ENCODE results near the gene LILRB2. TPM values are rescaled to one million over a fixed set of nuclear protein-coding genes. Genes with fewer than 3 reads are reported as not detected.
"Not testable (repeated sequence)": the region's sequence is repeated elsewhere in the genome, so short reads cannot be mapped to it uniquely, and the experiment has no call there.

LILRB2 gene
- total RNA-seq, 2 experiments from 2014 or later, result not detected

GRCh38 chr19:54247106-54247930 lies 33.6 kb downstream of the LILRB2 start:
- no peaks in the 10 kb centered on the region for H3K9me3 Mint-ChIP-seq
- intact Hi-C loops (cut with micrococcal nuclease), result loop anchor here (5.0 to 10.0 kb wide), 2 partner anchors 40 to 137 kb away; no protein-coding TSS in a partner anchor
- no peaks in the 10 kb centered on the region for H3K36me3 Mint-ChIP-seq
- peaks cover 20% of the 10 kb centered on the region for H3K4me1 Mint-ChIP-seq (ENCODE audit: low read depth)
- POLR2A ChIA-PET, result no interaction called here
- no peak overlapping the region for H3K4me3 Mint-ChIP-seq
- no peak for DNase-seq
- H3K27me3 Mint-ChIP-seq, result peaks cover 5% of the 10 kb centered on the region
- H3K27ac Mint-ChIP-seq, result no peak overlapping the region
- CTCF ChIA-PET, result interaction anchor here (0.6 to 1.0 kb wide), 2 partner anchors 19 to 198 kb away, joined by 3 to 5 read pairs; no protein-coding TSS in a partner anchor

- no peak for DNase-seq
- intact Hi-C loops (cut with micrococcal nuclease), result loop anchor here (5.0 to 10.0 kb wide), 2 partner anchors 39 to 139 kb away; no protein-coding TSS in a partner anchor
- ChIA-PET POLR2A (no interaction called here), CTCF (no interaction called here)
- Mint-ChIP-seq H3K4me3 (no peak overlapping the region), H3K27me3 (peaks cover 5% of the 10 kb centered on the region), H3K36me3 (no peaks in the 10 kb centered on the region), H3K27ac (no peak overlapping the region), H3K9me3 (no peaks in the 10 kb centered on the region), H3K4me1 (ENCODE audit: low read depth) (peaks cover 20% of the 10 kb centered on the region)
These were observed 35.0 kb downstream of the LILRB2 start for GRCh38 chr19:54245936-54246335.

- CTCF ChIA-PET, H3K4me3 Mint-ChIP-seq, H3K36me3 Mint-ChIP-seq, DNase-seq, H3K9me3 Mint-ChIP-seq, POLR2A ChIA-PET, H3K27me3 Mint-ChIP-seq, H3K27ac Mint-ChIP-seq: not testable (repeated sequence)
- peaks cover 15% of the 10 kb centered on the region for H3K4me1 Mint-ChIP-seq (ENCODE audit: low read depth)
- intact Hi-C loops (cut with micrococcal nuclease), result loop anchor here (10.0 kb wide), 1 partner anchor 141 kb away; no protein-coding TSS in a partner anchor
These were observed 37.1 kb downstream of the LILRB2 start for GRCh38 chr19:54243809-54244208.

DNA sequence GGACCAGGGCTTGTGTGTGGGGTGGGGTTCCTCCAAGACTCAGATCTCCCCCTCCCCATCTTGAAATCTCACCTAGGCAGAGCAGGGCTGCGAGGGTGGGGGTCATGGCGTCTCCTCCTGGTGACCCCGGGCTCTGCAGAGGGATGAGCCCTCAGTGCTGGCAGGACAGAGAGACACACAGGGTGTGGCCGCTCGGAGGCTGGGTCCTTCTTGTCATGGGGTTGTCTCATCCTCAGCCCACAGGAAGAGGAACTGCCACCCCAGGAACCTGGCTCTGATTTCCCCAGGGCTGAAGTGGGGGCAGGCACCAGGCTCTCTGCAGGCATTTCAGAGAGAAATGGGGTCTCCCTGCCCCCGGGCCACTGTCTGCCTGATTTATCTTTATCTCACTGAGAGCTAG lies 38.3 kb downstream of the LILRB2 start, which contains the start of gene LILRA6:
Gene LILRA6, minus strand, starts transcription at position 145 of the 400 bp plus-strand sequence.
- H3K4me1 Mint-ChIP-seq (ENCODE audit: low read depth); DNase-seq; H3K27me3 Mint-ChIP-seq; H3K4me3 Mint-ChIP-seq; CTCF ChIA-PET; H3K27ac Mint-ChIP-seq; POLR2A ChIA-PET; H3K36me3 Mint-ChIP-seq; H3K9me3 Mint-ChIP-seq: not testable (repeated sequence)
- intact Hi-C loops (cut with micrococcal nuclease), result loop anchor here (10.0 kb wide), 1 partner anchor 142 kb away; no protein-coding TSS in a partner anchor

DNA sequence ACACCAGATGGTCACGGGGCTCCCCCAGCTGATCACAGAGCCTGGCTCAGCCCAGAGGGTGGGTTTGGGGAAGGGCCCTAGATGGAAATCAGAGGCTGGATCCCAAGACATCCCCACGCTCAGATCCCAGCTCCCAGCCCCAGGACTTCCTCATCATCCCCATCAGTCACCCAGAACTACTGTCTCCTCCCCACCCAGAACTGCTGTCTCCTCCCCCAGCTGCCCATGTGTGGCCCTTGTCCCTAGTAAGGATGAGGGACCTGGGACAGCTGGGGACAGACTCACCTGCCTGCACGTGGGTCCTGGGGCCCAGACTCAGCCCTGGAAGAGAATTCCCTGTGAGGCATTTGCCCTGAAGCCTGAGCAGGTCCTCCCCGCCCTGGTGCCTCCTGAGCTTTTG lies 38.7 kb downstream of the LILRB2 start:
- intact Hi-C loops (cut with micrococcal nuclease), result loop anchor here (10.0 kb wide), 1 partner anchor 143 kb away; no protein-coding TSS in a partner anchor
- H3K36me3 Mint-ChIP-seq, result not testable (repeated sequence)

GRCh38 chr19:54240372-54241336 lies 40.3 kb downstream of the LILRB2 start:
- H3K27ac Mint-ChIP-seq; H3K4me3 Mint-ChIP-seq; CTCF ChIA-PET; H3K27me3 Mint-ChIP-seq; H3K9me3 Mint-ChIP-seq; H3K36me3 Mint-ChIP-seq; DNase-seq; POLR2A ChIA-PET; H3K4me1 Mint-ChIP-seq (ENCODE audit: low read depth): not testable (repeated sequence)
- intact Hi-C loops (cut with micrococcal nuclease), result loop anchor here (10.0 kb wide), 1 partner anchor 144 kb away; no protein-coding TSS in a partner anchor

More for the DNA sequence above, 38.7 kb downstream of the LILRB2 start:
- DNase-seq; CTCF ChIA-PET; H3K4me3 Mint-ChIP-seq; POLR2A ChIA-PET; H3K27me3 Mint-ChIP-seq; H3K4me1 Mint-ChIP-seq (ENCODE audit: low read depth); H3K9me3 Mint-ChIP-seq; H3K27ac Mint-ChIP-seq: not testable (repeated sequence)

- H3K36me3 Mint-ChIP-seq; H3K4me3 Mint-ChIP-seq; POLR2A ChIA-PET; CTCF ChIA-PET; H3K27me3 Mint-ChIP-seq; H3K27ac Mint-ChIP-seq; DNase-seq; H3K4me1 Mint-ChIP-seq (ENCODE audit: low read depth); H3K9me3 Mint-ChIP-seq: not testable (repeated sequence)
- intact Hi-C loops (cut with micrococcal nuclease), result loop anchor here (10.0 kb wide), 1 partner anchor 145 kb away; no protein-coding TSS in a partner anchor
These were observed 41.2 kb downstream of the LILRB2 start for GRCh38 chr19:54239491-54240371.

DNA sequence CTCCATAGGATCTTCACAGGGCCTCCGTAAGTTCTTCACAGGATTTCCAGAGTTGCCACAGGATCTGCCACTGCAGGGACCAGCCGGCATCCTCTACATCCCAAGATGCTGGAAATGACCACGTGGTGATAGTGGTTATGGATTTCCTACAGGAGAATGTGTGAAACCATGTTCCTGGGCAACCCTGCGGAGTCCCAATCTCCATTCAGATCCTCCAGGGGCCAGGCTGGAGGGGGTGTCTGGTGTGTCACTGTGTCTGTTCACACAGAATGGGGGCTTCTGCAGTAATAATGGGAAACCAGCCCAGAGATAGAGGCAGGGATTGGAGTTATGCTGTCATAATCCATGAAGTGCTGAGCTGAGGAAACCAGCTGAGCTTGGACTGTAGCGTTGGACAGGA lies 47.0 kb downstream of the LILRB2 start:
- intact Hi-C loops (cut with micrococcal nuclease), result no loop called here
- Mint-ChIP-seq H3K4me1 (ENCODE audit: low read depth) (peaks cover 8% of the 10 kb centered on the region), H3K36me3 (no peaks in the 10 kb centered on the region), H3K9me3 (no peaks in the 10 kb centered on the region), H3K4me3 (no peak overlapping the region), H3K27me3 (peaks cover 24% of the 10 kb centered on the region), H3K27ac (no peak overlapping the region)
- ChIA-PET POLR2A (no interaction called here), CTCF (interaction anchor here (0.9 to 2.2 kb wide), 3 partner anchors 32 to 63 kb away, joined by 3 to 14 read pairs (median 3); no protein-coding TSS in a partner anchor)
- DNase-seq, result no peak

GRCh38 chr19:54231077-54231931 lies 49.6 kb downstream of the LILRB2 start:
- Mint-ChIP-seq H3K9me3 (no peaks in the 10 kb centered on the region), H3K36me3 (no peaks in the 10 kb centered on the region), H3K27ac (no peak overlapping the region), H3K4me1 (ENCODE audit: low read depth) (peaks cover 8% of the 10 kb centered on the region), H3K27me3 (peaks cover 24% of the 10 kb centered on the region), H3K4me3 (no peak overlapping the region)
- ChIA-PET POLR2A (no interaction called here), CTCF (interaction anchor here (0.7 to 1.8 kb wide), 8 partner anchors 22 to 63 kb away, joined by 3 to 12 read pairs (median 6); partner anchors contain the start of genes MBOAT7 and TMC4)
- intact Hi-C loops (cut with micrococcal nuclease), result loop anchor here (1.0 to 2.0 kb wide), 2 partner anchors 23 to 63 kb away; no protein-coding TSS in a partner anchor
- DNase-seq, result peak; percentile 90

DNA sequence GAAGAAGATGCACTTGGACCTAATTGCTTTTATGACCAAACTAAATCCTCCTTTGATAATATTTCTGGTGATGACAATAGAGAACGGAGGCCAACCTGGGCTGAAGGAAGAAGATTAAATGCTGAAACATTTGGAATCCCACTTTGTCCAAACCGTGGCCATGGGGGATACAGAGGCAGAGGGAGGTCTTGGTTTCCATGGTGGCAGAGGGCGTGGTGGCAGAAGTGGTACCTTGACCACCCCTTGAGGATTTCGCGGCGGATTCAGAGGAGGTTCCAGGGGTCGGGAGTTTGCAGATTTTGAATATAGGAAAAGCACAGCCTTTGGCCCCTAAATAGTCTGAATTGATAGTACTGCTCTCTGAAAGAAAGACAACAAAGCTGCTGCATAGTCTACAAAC lies 50.9 kb downstream of the LILRB2 start:
- Mint-ChIP-seq H3K9me3 (no peaks in the 10 kb centered on the region), H3K4me1 (ENCODE audit: low read depth) (peaks cover 8% of the 10 kb centered on the region), H3K27me3 (peaks cover 24% of the 10 kb centered on the region), H3K36me3 (no peaks in the 10 kb centered on the region), H3K4me3 (no peak overlapping the region), H3K27ac (no peak overlapping the region)
- no peak for DNase-seq
- intact Hi-C loops (cut with micrococcal nuclease), result loop anchor here (2.0 kb wide), 1 partner anchor 21 kb away; no protein-coding TSS in a partner anchor
- CTCF ChIA-PET, result interaction anchor here (0.7 kb wide), 1 partner anchor 62 kb away, joined by 4 read pairs; no protein-coding TSS in a partner anchor
- POLR2A ChIA-PET, result no interaction called here
